GM19328 (cell line): Measurements from ENCODE around the gene MYOD1.

Experiments used
- ATAC-seq: cut with Tn5 transposase; IDR thresholded peaks from one replicate; pipeline ENCODE4 v1.9.1; 2021; ENCODE audit warnings: mild to moderate bottlenecking, moderate library complexity; ENCODE audit not compliant: unreplicated experiment

The MYOD1 gene

DNA sequence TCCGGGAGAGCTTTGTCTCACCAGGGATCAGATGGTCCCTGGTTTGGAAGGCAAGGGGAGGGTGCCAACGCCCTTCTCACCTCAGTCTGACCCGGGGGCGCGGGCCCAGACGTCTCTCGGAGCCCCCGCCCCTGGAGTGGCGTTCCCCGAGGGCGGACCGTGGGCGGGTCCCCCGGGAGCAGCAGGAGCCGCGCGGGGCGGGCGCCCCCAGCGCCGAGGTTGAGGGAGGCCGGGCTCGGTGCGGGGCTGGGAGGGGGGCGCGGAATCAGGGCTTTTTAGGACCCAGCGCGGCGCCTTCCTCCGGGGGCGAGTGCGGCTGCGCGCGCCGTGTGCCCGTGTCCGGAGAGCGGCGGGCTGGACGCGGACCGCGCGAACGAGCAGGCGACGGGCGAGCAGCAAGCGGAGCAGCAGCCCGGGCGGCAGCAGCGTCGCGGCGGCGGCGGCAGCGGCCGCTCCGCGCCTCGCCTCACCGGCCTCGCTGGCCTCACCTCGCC, 15.1 kb downstream of the MYOD1 start, which contains the start of gene KCNC1:
TSS of gene KCNC1 (plus strand) at position 364 of the 494 bp plus-strand sequence. CDS start 1,222 bp downstream, outside the sequence.
- ATAC-seq, result no peak

DNA sequence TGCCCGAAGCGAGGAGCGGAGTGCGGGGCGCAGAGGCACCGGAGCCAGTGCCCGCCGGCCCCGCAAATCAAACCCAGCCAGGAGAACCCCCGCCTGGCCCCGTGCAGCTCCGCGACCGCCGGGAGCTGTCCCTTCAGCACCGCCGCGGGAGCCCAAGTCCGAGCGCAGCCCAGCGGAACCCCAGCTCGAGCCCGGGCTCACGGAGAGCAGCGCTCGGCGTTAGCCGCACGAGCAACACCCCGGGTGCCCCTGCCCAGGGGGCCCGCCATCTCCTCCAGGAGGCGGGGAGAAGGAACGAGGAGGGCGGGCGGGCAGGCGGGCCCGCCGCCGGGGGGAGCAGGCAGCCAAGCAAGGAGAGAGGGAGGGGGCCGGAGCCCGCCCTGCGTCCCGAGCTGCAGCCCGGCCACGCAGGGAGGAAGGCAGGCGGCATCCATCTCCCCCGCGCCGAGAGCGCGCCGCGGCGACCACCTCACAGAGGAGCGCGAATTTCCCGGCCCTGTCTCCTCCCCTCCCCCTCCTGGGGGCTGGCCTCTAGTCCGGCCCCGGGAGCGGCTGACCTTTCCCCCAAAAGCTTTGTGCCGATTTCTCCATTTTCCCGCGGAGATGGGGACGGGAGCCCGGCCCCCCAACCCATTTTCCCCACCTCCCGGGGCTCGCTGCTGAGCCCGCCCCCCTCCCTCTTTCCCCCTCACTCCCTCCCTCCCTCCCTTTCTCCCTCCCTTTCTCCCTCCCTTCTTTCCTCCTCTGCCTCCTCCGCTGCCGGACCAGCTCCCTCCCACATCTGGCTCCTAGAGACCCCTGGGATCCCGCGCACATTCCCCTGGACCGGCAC, 15.8 kb downstream of the MYOD1 start:
- no peak for ATAC-seq

DNA sequence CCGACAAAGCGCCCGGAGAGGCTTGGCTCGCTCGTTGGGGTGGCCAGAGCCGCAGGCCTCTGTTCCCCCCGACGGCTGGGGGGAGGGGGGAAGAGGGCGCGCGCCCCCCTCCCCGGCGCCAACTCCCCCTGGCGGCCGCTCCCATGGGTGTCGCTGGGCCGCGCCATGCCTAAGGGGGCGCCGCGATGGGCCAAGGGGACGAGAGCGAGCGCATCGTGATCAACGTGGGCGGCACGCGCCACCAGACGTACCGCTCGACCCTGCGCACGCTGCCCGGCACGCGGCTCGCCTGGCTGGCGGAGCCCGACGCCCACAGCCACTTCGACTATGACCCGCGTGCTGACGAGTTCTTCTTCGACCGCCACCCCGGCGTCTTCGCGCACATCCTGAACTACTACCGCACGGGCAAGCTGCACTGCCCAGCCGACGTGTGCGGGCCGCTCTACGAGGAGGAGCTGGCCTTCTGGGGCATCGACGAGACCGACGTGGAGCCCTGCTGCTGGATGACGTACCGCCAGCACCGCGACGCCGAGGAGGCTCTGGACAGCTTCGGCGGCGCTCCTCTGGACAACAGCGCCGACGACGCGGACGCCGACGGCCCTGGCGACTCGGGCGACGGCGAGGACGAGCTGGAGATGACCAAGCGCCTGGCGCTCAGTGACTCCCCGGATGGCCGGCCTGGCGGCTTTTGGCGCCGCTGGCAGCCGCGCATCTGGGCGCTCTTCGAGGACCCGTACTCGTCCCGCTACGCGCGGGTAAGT, 16.6 kb downstream of the MYOD1 start:
- no peak for ATAC-seq

DNA sequence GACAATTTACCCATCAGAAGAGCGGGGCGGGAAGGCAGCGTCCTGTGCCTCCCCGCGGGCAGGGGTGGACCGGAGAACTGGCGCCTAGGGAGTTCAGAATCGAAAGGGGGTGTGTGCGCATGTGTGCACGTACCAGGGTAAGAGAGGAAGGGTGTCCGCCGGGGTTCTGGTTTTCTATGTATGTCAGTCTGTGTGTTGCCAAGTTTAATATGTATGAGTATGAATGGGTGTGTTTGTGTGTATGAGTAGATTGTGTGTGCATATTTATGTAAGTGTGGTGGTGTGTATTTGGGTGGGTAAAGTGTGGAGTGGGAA, 17.2 kb downstream of the MYOD1 start:
- no peak for ATAC-seq

DNA sequence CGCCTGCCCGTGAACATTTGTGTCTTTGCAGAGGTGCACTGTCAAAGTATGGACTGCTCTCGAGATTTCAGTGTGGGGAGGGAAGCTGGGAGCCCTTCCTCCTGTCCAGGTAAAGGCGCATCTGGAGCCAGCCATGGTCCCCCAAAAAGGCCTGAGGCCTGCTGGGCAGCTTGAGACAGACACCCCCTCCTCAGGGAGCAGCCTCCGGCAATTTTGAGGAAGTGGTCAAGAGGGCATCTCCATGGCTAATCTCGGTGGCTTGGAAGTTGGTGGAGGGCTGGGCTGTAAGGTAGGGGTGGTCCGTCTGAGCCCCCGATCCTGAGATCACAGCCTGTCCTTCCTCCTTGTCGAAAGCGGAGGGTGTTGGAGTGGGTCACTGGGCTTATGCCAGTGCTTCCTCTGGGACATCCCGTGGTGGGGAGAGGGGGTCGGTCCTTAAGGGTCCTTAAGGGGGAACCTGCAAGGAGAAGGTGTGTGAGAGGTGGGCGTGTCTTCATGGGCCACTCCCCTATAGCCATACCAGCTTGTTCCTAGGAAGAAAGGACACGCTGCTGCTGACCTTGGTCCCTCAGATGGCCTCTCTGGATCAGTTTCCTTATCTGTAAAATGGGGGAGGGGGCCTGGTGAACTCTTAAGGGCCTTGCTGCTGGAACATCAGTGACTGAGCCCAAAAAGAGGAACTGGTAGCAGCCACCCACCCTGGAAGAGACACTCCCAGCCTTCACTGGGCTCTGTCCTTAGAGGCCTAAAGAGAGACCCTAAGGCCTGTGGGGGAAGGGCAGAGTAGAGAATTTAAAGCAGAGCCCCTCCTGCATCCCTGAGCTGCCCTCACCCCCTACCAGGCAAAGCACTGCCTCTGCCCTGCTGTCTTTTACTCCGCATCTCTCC, 17.8 kb downstream of the MYOD1 start:
- ATAC-seq, result no peak

DNA sequence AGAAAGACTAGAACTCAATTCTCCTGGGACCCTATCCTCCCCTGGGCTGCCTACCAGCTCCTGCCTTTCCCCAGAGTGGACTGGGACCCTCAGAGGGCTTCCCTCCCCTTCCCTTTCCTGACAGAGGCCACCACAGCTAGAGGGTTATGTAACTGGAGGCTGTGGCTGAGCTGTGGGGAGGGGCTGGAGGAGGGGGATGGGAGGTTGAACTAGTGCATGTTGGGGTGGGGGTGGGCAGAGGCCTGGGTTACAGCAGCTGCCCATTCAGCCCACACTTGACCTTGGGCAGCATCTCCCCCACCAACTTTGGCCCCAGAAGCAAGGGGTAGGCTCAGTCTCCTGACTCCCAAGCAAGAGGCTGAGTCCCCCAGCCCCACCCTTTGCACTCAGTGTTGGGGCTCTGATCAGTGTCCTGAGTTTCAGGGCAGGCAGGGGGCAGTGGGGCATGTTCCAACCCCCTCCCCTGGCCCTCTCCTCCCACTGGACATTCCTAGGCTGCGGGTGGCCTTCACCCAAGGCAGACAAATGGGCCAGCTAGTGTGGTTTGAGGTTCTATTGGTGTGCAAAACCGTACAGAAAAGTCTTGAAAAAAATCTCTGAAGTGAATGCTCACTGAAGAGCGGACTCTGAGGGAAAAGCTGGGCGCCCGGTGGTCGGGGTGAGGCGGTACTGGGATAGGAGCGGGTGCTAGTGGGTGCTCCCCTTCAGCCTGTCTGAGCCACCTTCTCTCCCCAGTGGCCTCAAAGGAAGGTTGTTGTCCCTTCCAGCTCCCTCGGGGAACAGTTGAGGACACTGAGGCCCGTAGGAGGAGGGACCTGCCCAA, 19.0 kb downstream of the MYOD1 start:
- ATAC-seq, result no peak

DNA sequence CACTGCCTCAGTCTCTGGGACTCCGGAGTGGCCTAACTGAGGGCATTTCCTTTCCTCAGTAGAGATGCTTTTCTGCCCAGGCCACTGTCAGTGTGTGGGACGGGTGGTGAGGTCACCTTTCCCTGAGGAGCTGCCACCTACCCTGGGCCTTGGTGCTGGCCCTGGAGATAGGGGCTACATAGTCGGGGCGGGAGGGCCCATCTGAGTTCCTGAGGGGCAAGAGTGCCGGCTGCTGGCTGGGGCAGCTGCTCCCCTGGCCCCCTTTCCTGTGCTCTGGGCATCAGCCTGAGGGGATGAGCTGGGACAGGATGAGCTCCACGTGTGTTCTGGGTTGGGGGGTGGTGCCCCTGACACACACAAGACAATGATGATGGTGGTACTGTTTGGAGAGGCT, 20.6 kb downstream of the MYOD1 start:
- ATAC-seq, result no peak

DNA sequence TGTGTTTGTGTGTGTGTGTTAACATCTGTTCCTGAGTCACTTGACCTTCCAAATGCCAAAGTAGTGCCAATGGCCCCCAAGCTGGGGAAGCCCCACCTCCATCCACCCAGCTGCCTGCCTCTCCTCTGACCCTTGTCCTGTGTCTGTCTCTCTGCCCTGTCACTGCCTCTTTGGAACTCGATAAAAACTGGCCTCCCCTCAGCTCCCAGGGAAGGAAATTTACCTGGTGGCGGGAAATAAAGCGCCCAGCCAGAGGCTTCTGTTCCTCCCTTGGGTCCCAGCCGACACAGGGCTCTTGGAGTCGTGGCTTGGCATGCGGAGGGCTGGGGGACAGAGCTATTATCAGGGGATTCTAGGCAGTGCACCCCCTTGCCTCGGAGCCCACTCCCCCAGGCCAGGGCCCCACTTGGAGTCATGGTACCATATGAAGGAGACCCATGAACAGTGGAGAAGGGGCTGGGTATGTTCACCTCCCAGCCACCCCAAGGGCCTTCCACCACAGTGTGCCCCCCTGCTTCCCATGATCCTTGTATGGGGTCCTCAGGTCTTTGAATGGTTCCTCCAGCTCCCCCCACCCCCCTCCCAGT, 21.4 kb downstream of the MYOD1 start:
- ATAC-seq, result no peak

DNA sequence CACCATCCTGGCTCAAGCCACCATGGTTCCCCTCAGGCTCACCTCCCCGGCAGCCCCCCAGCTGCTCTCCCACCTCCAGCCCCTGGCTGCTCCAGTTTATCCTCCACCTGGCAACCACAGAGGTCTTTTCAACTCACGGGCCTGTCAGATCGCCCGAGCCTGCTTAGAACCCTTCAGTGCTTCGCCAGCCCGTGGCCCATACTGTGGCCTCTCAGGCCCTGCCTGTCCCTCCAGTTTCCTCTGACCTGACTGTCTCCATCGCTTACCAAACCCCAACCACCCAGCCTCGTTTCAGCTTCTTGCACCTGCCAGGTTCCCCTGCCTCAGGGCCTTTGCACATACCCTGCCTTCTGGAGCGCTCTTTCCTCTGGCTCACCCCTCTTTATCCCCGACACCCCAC, 22.1 kb downstream of the MYOD1 start:
- no peak for ATAC-seq

DNA sequence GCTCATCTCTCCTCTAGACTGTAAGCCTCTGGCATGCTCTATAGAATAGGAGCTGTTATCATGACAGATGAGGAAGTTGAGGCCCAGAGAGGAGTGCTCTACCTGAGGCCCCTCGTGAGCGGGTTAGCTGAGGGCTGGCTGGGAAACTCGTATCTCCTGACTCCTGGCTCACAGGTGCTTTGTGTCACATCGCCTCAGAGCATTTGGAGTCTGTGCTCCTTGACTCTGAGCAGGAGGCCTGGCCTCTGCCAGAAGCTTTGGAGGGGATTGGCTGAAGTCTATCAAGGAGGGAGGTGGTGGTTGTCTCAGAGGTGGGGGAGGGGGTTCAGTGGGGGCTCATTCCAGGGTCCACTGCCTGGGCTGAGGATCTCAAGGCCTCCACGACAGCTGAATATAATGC, 22.6 kb downstream of the MYOD1 start:
- ATAC-seq, result no peak

DNA sequence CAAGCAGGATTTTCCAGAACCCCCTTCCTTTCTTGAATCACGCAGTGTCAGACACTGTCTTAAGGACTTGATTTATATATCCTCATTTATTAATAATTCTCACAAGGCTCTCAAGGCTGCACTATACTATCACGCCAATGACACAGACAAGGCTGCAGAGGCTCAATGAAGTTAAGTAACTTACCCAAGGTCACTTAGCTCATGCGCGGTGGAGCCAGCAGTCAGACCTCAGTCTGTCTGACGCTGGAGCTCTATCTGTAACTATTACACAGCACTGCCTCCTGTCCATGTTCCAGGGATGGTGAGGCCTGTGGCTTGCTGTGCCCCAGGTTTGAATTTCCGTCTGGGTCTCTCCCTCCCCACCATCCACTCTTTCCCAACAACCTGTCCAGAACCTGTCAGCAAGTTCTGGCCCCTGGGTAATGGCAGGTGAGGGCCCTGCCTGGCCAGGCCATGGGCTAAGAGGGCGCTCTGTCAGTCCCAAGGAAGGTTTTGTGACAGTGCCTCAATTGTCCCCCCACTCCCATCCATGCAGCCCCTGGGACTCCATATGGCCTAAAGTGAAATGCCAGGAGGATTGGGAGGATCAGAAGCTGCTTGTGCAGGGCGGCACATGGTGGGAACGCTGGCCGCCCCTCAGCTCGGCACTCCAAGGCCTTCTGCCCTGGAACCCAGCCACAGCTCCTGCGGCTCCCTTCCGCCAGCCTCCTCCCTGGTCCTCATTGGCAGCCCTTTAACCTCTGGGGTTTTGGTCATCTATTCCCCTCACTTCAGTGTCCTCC, 23.8 kb downstream of the MYOD1 start:
- no peak for ATAC-seq

DNA sequence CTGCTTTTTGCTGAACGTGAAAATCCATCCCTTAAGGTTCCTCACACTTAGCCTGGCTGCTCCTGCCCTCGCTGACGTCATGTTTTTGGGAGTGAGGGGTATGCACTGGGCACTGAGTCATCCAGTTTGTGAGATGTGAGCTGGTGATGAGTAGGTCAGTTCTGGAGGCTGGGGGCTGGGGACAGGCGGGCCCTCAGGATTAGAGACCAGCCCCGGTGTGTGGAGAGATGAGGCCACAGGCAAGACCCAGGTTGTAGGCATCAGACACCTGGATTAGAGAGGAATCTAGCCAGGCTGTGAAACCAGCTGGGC, 24.4 kb downstream of the MYOD1 start:
- ATAC-seq, result no peak

DNA sequence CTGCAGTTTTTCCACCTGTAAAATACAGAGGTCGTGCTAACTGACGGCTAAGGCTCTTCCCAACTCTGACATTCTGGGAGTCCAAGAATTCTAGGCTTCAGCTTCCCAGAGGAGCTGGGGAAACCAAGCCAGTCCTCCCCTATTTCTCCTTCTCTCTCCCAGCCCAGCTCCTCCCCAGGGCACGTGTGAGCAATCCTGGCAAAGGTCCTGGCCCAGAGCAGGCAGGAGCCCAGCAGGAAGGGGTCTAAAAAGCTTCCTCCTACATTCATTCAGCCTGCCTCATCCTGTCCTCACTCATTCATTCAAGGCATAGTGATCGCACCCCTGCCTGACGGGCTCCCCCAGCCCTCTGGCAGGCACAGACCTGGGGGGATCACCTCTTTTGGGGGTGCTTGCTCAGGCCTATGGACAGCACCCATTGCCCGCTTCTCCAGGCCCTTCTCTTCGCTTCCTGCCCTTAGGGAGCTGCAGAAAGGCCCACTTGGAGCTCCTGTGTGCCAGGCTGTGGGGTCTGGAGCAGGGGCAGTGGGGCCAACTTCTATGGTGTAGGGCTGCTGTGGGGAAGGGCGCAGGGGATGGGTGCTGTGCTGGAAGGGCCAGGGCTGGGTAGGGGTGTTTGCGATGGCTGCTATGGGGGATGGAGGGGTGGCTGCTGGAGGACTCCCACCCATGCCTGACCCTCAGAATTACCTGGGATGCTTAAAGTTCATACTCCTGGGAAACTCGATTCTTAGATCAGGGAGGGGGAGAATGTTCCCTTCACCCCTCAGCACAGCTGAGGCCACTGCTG, 25.0 kb downstream of the MYOD1 start:
- no peak for ATAC-seq

DNA sequence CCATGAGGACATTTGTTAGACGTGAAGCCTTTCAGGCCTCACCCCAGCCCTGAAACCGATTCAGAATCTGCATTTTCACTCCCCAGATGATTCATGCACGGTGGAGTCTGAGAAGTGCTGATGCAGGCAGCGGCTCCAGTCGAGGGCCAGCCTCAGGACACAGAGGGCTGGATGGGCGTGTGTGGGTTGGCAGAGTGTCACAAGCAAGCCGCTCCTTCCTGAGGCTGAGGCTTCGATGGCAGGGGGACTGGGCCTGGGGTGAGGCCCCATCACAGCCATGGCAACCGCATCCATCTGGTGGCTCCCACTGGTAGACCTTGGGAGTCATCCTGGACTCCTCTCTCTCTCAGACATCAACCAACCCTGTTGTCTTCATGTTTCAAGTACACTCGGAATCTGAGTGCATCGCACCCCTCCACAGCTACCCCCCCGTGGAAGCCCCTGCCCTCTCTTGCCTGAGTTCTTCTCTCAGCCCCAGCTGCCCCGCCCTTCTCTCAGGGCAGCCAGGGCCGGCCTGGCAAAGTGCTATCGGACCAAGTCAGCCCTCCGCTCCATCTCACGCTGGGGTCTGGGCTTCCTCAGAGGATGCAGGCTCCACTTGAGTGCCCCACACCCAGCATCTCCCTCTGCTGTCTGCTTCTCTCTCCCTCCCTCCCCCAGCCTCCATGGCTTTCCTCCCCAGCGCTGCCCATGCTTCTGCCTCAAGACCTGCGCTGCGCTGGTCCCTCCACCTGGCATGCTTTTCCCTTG, 25.8 kb downstream of the MYOD1 start:
- ATAC-seq, result no peak

DNA sequence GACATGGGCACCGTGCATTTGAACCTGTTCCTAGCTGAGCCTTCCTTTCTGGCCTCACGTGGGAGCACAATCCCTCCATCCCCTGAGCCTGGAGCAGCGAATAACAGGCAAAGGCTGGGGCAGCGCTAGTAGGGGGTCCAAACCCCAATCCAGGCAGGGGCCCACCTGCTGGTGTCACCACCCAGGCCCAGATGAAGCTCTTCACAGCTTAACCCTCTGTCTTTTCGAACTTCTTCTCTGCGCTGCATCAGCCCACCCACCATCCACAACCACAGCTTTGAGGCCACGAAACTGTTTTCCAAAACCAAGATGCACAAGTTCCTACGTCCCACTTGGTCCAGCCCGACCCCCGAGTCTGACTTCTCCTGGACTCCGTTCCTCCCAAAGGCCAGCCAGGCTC, 26.7 kb downstream of the MYOD1 start:
- ATAC-seq, result no peak

DNA sequence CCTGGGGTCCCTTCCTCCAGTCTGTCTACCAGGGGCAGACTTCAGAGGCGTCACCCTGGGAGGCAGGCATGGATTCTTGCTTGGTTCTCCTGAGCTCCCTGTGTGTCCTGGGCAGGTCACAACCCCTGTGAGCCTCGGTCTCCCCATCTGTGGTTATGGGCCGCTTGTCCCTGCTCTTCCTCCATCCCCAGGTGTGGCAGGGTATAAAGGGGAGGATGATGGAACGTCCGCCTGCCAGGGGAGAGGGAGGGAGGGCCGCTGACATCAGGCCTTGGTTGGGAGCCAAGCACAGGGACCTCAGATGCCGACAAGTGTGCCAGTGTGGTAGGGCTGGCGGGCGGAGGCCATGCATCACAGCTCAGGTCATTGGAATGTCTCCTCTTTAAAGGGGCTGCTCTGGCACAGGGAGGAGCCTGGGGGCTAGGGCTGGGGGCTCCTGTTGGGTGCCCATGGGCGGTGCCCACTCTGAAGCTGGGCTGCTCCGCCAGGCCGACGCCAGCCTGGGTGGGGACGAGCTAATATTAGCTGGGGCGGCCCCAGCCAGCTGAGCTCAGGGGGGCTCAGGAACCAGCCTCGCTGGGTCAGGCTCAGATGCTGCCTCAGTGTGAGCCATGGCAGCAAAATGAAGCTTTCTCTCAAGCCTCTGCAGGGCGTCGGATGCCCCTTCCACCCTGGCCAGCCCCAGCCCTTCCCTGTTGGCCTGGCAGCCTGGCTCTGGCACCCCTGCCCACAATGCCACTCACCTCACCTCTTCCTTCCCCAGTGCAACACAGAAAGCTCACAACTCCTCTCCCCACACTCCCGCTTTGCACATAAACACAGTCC, 28.0 kb downstream of the MYOD1 start:
- no peak for ATAC-seq

DNA sequence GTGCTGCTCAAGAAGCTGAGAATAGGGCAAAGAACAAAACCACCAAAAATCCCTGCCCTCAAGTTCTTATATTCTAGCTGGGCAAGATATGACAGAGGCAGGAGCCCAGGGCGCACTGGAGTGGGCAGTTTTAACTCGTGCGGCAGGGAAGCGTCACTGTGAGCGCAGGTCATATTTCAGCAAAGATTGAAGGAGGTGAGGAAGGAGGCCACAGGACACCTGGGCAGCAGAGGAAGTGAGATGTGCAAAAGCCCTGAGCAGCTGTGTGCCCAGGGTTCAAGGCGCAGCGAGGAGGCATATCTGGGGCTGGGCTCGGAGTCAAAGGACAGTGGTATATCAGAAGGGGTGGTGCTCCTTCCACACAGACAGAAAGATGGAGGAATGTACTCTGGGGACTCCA, 28.7 kb downstream of the MYOD1 start:
- ATAC-seq, result no peak
